ENCODE results near the gene NHSL1.

The NHSL1 gene

DNA sequence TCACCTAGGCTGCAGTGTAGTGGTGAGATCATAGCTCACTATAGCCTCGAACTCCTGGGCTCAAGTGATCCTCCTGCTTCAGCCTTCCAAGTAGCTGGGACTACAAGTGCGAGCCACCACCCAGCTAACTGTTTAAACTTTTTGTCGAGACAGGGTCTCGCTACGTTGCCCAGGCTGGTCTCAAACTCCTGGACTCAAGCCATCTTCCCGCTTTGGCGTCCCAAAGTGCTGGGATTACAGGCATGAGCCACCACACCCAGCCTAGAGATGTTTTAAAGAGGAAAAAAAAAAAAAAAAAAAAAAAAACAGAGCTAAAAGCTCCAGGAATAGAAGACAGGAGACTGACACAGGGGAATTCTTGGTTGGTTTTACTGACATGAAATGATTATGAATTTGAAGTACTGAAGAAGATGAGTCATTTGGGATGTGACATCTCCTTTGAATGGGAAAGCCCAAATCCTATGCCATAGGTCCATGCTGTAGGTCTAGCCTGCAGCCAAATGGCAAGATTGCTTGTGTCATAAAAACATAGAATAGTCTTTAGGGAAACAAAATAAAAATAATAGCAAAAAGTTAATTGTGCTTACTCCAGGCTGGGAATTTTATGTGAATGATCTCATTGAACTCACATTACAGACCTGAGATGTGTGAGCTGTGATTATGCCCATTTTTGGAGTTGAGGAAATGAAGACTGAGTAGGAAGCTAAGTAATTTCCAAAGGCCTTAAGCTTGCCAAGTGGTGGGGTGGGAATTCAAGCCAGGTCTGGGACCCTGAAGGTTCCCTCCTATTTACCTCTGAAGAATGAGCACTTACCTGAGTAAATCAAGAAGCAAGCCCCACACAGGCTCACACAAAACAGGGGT lies 24.3 kb upstream of the NHSL1 start:
- TF ChIP-seq CTCF (conservative IDR thresholded peaks at IDR 0.05; ENCODE audit: low read depth, low read length), result no peak
- H3K4me3 ChIP-seq (ENCODE audit: low read length), result no peak overlapping the region
- DNase-seq (ENCODE audit: low read depth), result no peak

DNA sequence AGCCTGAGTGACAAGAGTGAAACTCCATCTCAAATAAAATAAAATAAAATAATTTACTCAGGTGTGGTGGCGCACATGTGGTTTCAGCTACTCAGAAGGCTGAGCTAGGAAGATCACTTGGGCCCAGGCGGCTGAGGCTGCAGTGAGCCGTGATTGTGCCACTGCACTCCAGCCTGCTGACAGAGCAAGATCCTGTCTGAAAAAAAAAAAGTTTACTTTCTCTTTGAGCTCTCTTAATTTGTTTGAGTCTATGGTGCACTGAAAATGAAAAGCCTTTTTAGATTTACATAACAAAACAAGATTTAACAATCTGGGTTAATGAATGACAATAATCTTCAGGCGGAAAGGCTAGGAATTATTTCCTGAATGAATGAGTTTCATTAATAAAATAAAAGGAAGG lies 23.3 kb upstream of the NHSL1 start:
- DNase-seq (ENCODE audit: low read depth), result no peak
- TF ChIP-seq CTCF (conservative IDR thresholded peaks at IDR 0.05; ENCODE audit: low read depth, low read length), result no peak
- H3K4me3 ChIP-seq (ENCODE audit: low read length), result no peak overlapping the region

DNA sequence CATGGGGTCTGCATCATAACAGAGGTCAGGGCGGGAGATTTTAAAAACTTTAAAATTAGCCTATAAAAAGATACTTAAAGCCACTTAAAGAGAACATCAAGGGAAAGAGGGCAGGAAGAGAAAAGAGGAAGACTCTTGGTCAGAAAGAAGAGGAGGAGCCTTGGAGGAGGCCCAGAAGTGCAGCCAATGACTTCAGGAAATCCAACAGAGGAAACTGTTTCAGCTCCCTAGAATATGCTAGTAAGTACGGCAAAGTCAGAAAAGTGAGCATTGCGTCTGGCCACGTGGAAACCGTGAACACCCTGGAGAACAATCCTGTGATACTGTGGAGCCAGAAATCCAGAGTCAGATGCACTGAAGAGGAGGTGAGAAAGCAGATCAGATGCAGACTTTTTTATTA lies 22.5 kb upstream of the NHSL1 start:
- no peak for DNase-seq (ENCODE audit: low read depth)
- no peak overlapping the region for H3K4me3 ChIP-seq (ENCODE audit: low read length)
- TF ChIP-seq CTCF (conservative IDR thresholded peaks at IDR 0.05; ENCODE audit: low read depth, low read length), result no peak

DNA sequence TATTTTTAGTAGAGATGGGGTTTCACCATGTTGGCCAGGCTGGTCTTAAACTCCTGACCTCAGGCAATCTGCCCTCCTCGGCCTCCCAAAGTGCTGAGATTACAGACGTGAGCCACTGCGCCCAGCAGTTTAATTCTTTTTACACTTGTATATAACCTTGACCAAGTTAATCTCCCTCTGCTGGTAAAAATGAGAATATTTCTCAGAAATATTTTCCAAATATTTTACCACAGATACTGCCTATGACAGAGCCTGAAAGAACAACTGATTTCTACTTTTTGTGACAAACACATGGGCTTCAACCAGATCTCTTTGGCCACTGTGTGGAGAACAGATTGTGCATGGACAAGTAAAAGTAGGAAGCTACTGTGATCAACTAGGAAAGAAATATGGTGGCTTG lies 21.2 kb upstream of the NHSL1 start:
- H3K4me3 ChIP-seq (ENCODE audit: low read length), result no peak overlapping the region
- DNase-seq (ENCODE audit: low read depth), result no peak
- TF ChIP-seq CTCF (conservative IDR thresholded peaks at IDR 0.05; ENCODE audit: low read depth, low read length), result peak; percentile 31

DNA sequence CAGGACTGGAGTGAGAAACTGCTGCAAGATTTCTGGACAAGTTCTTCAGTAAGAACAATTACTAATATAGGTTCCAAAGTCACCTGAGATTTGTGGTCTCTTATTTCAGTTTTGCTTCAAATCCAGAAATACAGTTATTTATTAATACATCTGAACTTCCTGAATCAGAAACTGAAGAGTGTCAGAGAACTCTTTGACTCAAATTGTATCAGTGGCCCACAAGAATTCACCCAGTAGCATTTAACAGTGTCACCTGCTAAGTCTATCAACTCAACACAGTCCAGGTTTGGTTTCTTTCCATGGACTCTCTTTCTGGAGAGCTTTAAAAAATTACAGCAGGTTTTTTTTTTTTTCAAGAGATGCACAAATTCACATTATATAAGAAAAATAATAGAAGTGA lies 18.8 kb upstream of the NHSL1 start:
- TF ChIP-seq CTCF (conservative IDR thresholded peaks at IDR 0.05; ENCODE audit: low read depth, low read length), result no peak
- DNase-seq (ENCODE audit: low read depth), result no peak
- H3K4me3 ChIP-seq (ENCODE audit: low read length), result no peak overlapping the region

GRCh38 chr6:138517635-138518034 lies 18.3 kb upstream of the NHSL1 start:
- H3K4me3 ChIP-seq (ENCODE audit: low read length), result no peak overlapping the region
- DNase-seq (ENCODE audit: low read depth), result no peak
- peak; percentile 64 for TF ChIP-seq CTCF (conservative IDR thresholded peaks at IDR 0.05; ENCODE audit: low read depth, low read length)

DNA sequence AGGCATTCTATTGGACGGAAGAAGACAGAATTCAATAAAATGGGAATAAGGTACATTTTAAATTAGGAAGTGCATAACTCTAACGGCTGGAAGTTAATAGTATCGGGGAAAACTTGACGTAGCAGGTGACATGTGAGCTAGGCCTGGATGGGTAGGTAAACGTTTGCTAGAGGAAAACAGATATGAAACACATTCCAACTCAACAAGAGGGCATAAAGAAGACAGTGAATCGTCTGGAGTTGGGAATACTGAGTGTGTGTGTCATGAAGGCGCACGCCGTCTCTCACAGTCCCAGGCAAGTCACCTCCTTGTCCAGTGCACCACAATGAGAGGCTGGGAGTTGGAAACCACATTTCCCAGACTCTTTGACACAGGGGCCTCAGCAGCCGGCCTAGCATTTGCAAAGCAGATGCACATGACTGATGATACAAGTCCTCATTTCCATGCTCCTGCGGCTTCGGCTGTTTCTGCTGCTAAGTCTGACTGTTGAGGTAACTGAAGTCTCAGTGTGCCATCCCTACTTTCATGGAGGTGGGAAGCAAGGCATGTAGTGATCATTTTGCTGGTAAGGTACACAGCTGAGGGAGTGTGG lies 16.5 kb upstream of the NHSL1 start:
- no peak for DNase-seq (ENCODE audit: low read depth)
- H3K4me3 ChIP-seq (ENCODE audit: low read length), result no peak overlapping the region
- TF ChIP-seq CTCF (conservative IDR thresholded peaks at IDR 0.05; ENCODE audit: low read depth, low read length), result no peak

Data from retinal pigment epithelial cell (primary cell).